T-helper 2 cell treated with Interferon-gamma antibody and Interleukin-4, amounts not matched to agents 5 μg/mL and 100 μg/mL, for 36 hours (primary cell): ENCODE measurements around the gene NFAT5.

Experiments
- DNase-seq: peaks from one replicate; pipeline ENCODE4 v3.0.0; 2021; ENCODE audit warnings: low spot score
- H3K27ac Mint-ChIP-seq: one replicate; pipeline ENCODE4 v1.8.0; 2021; ENCODE audit warnings: mild to moderate bottlenecking, mixed read lengths
- H3K27me3 Mint-ChIP-seq: one replicate; pipeline ENCODE4 v1.8.0; 2021; ENCODE audit warnings: low read depth, mixed read lengths
- H3K36me3 Mint-ChIP-seq: one replicate; pipeline ENCODE4 v1.8.0; 2021; ENCODE audit warnings: low read depth, mixed read lengths
- H3K4me1 Mint-ChIP-seq: one replicate; pipeline ENCODE4 v1.8.0; 2021; ENCODE audit warnings: low read depth, mixed read lengths
- H3K4me3 Mint-ChIP-seq: one replicate; pipeline ENCODE4 v1.8.0; 2022; ENCODE audit warnings: mild to moderate bottlenecking, moderate library complexity, mixed read lengths
- H3K9me3 Mint-ChIP-seq: one replicate; pipeline ENCODE4 v1.8.0; 2021; ENCODE audit warnings: mixed read lengths

Gene NFAT5

GRCh38 chr16:69748694-69749345 is 183.1 kb downstream of the NFAT5 start:
- Mint-ChIP-seq H3K4me3 (no peak overlapping the region), H3K27me3 (no peaks in the 10 kb centered on the region), H3K9me3 (no peaks in the 10 kb centered on the region), H3K36me3 (peaks cover 66% of the 10 kb centered on the region), H3K27ac (no peak overlapping the region), H3K4me1 (peaks cover 12% of the 10 kb centered on the region)
- DNase-seq = no peak

- peak overlapping the region; percentile 99 for H3K4me3 Mint-ChIP-seq
- no peak for DNase-seq
- peak overlapping the region; percentile 96 for H3K27ac Mint-ChIP-seq
- peaks cover 23% of the 10 kb centered on the region for H3K4me1 Mint-ChIP-seq
- H3K9me3 Mint-ChIP-seq = no peaks in the 10 kb centered on the region
- no peaks in the 10 kb centered on the region for H3K27me3 Mint-ChIP-seq
- peaks cover 40% of the 10 kb centered on the region for H3K36me3 Mint-ChIP-seq
Measured at GRCh38 chr16:69754143-69754468, 188.3 kb downstream of the NFAT5 start.
